GM10266 (cell line): Measurements from ENCODE around the gene ITGAE.
A peak's percentile ranks its signal among the peaks of the same experiment; 100 is the strongest.

ENCODE experiments used
- DNase-seq: peaks from one replicate; pipeline ENCODE4 v3.0.0; 2012; ENCODE audit errors: extremely low spot score
- TF ChIP-seq, protein P1 (sequence below): IDR thresholded peaks from 2 replicates; pipeline ENCODE4 v1.5.1; 2012; ENCODE audit warnings: mild to moderate bottlenecking, low read depth; ENCODE audit not compliant: control insufficient read depth, insufficient read depth; ENCODE audit errors: missing control alignments

The ITGAE gene

GRCh38 chr17:3667366-3668278 lies 133.4 kb downstream of the ITGAE start:
- peak; percentile 58 for DNase-seq
- TF ChIP-seq, protein P1, sequence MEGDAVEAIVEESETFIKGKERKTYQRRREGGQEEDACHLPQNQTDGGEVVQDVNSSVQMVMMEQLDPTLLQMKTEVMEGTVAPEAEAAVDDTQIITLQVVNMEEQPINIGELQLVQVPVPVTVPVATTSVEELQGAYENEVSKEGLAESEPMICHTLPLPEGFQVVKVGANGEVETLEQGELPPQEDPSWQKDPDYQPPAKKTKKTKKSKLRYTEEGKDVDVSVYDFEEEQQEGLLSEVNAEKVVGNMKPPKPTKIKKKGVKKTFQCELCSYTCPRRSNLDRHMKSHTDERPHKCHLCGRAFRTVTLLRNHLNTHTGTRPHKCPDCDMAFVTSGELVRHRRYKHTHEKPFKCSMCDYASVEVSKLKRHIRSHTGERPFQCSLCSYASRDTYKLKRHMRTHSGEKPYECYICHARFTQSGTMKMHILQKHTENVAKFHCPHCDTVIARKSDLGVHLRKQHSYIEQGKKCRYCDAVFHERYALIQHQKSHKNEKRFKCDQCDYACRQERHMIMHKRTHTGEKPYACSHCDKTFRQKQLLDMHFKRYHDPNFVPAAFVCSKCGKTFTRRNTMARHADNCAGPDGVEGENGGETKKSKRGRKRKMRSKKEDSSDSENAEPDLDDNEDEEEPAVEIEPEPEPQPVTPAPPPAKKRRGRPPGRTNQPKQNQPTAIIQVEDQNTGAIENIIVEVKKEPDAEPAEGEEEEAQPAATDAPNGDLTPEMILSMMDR: no peak

- no peak for DNase-seq
- TF ChIP-seq, protein P1: no peak
Measured at GRCh38 chr17:3666516-3666915, 134.5 kb downstream of the ITGAE start.

- TF ChIP-seq, protein P1: no peak
- DNase-seq: no peak
Measured at GRCh38 chr17:3665834-3666233, 135.2 kb downstream of the ITGAE start.
